HL-60 (cell line): ENCODE results near the gene LPCAT2.

ENCODE experiments used
- CTCF ChIP-seq: IDR thresholded peaks from one replicate; pipeline ENCODE4 v1.5.1; 2011; ENCODE audit warnings: low read length, control low read depth, inconsistent platforms; ENCODE audit not compliant: insufficient read depth
- GABPA ChIP-seq: IDR thresholded peaks from 2 replicates; pipeline ENCODE4 v1.6.1; 2012; ENCODE audit warnings: low read depth
- TF ChIP-seq, protein P1 (sequence below): IDR thresholded peaks from 2 replicates; pipeline ENCODE4 v1.6.1; 2012; ENCODE audit warnings: low read depth; ENCODE audit not compliant: insufficient replicate concordance

DNA sequence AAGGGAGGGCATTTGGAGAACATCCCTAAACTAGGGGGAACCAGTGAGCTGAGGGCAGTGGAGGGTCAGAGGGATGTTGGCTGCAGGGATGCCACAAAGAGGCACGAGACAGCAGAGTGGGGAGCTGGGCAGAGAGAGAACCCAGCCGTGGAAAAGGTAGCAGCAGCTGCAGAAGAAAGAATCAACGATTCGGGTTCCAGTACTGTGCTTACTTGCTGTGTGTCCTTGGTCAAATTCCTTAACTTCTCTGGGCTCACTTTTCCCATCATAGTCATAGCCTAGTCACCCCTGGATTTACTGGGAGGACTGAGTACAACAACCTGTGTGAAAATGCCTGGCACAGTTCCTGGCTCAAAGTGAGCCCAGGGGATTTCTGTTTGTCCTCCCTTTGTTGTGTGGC, 42.7 kb upstream of the LPCAT2 start:
- TF ChIP-seq, protein P1, sequence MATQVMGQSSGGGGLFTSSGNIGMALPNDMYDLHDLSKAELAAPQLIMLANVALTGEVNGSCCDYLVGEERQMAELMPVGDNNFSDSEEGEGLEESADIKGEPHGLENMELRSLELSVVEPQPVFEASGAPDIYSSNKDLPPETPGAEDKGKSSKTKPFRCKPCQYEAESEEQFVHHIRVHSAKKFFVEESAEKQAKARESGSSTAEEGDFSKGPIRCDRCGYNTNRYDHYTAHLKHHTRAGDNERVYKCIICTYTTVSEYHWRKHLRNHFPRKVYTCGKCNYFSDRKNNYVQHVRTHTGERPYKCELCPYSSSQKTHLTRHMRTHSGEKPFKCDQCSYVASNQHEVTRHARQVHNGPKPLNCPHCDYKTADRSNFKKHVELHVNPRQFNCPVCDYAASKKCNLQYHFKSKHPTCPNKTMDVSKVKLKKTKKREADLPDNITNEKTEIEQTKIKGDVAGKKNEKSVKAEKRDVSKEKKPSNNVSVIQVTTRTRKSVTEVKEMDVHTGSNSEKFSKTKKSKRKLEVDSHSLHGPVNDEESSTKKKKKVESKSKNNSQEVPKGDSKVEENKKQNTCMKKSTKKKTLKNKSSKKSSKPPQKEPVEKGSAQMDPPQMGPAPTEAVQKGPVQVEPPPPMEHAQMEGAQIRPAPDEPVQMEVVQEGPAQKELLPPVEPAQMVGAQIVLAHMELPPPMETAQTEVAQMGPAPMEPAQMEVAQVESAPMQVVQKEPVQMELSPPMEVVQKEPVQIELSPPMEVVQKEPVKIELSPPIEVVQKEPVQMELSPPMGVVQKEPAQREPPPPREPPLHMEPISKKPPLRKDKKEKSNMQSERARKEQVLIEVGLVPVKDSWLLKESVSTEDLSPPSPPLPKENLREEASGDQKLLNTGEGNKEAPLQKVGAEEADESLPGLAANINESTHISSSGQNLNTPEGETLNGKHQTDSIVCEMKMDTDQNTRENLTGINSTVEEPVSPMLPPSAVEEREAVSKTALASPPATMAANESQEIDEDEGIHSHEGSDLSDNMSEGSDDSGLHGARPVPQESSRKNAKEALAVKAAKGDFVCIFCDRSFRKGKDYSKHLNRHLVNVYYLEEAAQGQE, result no peak
- no peak for TF ChIP-seq CTCF
- TF ChIP-seq GABPA, result no peak
